ENCODE data around the gene PPP5C.
"Not testable (repeated sequence)": the region's sequence is repeated elsewhere in the genome, so short reads cannot be mapped to it uniquely, and the experiment has no call there.

PPP5C gene

GRCh38 chr19:46386996-46387712 is 40.3 kb downstream of the PPP5C start:
- no peak for DNase-seq

GRCh38 chr19:46387713-46388130 is 40.8 kb downstream of the PPP5C start:
- DNase-seq: no peak

- no peak for DNase-seq
Measured at GRCh38 chr19:46388311-46389095, 41.6 kb downstream of the PPP5C start.

GRCh38 chr19:46390121-46390858 is 43.4 kb downstream of the PPP5C start:
- DNase-seq: no peak

GRCh38 chr19:46390866-46391265 is 44.0 kb downstream of the PPP5C start:
- DNase-seq: no peak

GRCh38 chr19:46391296-46392251 is 44.7 kb downstream of the PPP5C start:
- DNase-seq: no peak

GRCh38 chr19:46392252-46392801 is 45.4 kb downstream of the PPP5C start:
- DNase-seq: no peak

GRCh38 chr19:46392837-46393236 is 46.0 kb downstream of the PPP5C start:
- no peak for DNase-seq

- DNase-seq: no peak
Measured at GRCh38 chr19:46393456-46394401, 46.8 kb downstream of the PPP5C start.

- no peak for DNase-seq
Measured at GRCh38 chr19:46394402-46394797, 47.5 kb downstream of the PPP5C start.

- DNase-seq: not testable (repeated sequence)
Measured at GRCh38 chr19:46397801-46398479, 51.1 kb downstream of the PPP5C start.

GRCh38 chr19:46402725-46403124 is 55.8 kb downstream of the PPP5C start:
- DNase-seq: no peak

GRCh38 chr19:46404055-46404752 is 57.3 kb downstream of the PPP5C start:
- peak in 1 of 2 experiments; percentile 49 for DNase-seq

- DNase-seq: no peak
Measured at GRCh38 chr19:46404753-46405468, 58.0 kb downstream of the PPP5C start.

GRCh38 chr19:46406976-46407375 is 60.1 kb downstream of the PPP5C start:
- no peak for DNase-seq

- DNase-seq: no peak
Measured at GRCh38 chr19:46407856-46408663, 61.2 kb downstream of the PPP5C start.

GRCh38 chr19:46408664-46409039 is 61.8 kb downstream of the PPP5C start:
- no peak for DNase-seq

- DNase-seq: no peak
Measured at GRCh38 chr19:46409191-46409590, 62.3 kb downstream of the PPP5C start.

Measured in NCI-H524 (cell line).